Measurements from ENCODE around the gene CCDC197.

CCDC197 gene

GRCh38 chr14:94056579-94057308 is 59.6 kb downstream of the CCDC197 start:
- DNase-seq (ENCODE audit: low read depth, low spot score), result no peak

DNA sequence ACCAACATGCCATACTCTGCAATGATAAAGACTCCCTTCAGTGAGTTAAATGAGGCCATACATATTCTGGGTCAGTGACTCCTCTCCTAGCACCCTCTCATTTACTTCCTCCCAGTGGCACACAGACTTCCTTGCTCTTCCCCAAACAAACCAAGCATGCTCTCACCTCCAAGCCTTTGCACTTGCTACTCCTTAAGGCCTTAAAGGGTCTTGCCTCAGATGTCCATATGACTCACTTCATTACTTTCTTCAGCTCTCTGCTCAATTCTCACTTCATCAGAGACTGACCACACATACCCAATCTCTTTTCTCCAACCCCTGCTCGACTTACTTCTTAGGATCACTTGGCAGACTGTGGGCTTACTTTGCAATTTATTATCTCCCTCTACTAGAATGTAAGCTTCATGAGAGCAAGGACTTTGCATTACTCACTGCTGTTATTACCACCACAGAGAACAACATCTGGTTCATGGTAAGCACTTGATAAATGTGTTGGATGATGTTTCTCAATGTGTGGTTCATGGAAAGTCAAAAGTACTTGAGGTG is 61.1 kb downstream of the CCDC197 start:
- DNase-seq (ENCODE audit: low read depth, low spot score), result no peak
